Loucy (cell line): ENCODE results near the gene PAM.

Source experiments
- H2AFZ ChIP-seq: fragments of 200-600 bp; sonication (generic); 2 replicates; pipeline ENCODE4 v1.6.0; 2016; ENCODE audit warnings: antibody characterized with exemption, mild to moderate bottlenecking, low read length, moderate library complexity
- H3F3A ChIP-seq: fragments of 200-600 bp; 2 replicates; pipeline ENCODE4 v1.6.0; 2016; ENCODE audit warnings: antibody characterized with exemption, low read depth, mild to moderate bottlenecking
- H3K27me3 ChIP-seq: fragments of 200-600 bp; sonication (generic); 2 replicates; pipeline ENCODE4 v1.6.1; 2014; ENCODE audit warnings: low read length, mild to moderate bottlenecking; ENCODE audit not compliant: insufficient read depth, poor library complexity, severe bottlenecking
- H3K36me3 ChIP-seq: fragments of 200-600 bp; sonication (generic); 2 replicates; pipeline ENCODE4 v1.6.1; 2016; ENCODE audit warnings: low read length; ENCODE audit not compliant: insufficient read depth
- H3K4me1 ChIP-seq: fragments of 200-600 bp; sonication (generic); 2 replicates; pipeline ENCODE4 v1.5.1; 2014; ENCODE audit warnings: low read length, mild to moderate bottlenecking; ENCODE audit not compliant: insufficient read depth, poor library complexity, severe bottlenecking
- H3K4me2 ChIP-seq: fragments of 200-600 bp; sonication (generic); 2 replicates; pipeline ENCODE4 v1.6.0; 2014; ENCODE audit warnings: antibody characterized with exemption, low read length, low read depth, mild to moderate bottlenecking; ENCODE audit not compliant: poor library complexity, severe bottlenecking
- H3K4me3 ChIP-seq: fragments of 200-600 bp; sonication (generic); 2 replicates; pipeline ENCODE4 v1.5.1; 2014; ENCODE audit warnings: low read length, mild to moderate bottlenecking, mixed read lengths; ENCODE audit not compliant: poor library complexity, severe bottlenecking
- H3K79me2 ChIP-seq: fragments of 200-600 bp; sonication (generic); 2 replicates; pipeline ENCODE4 v1.6.1; 2014; ENCODE audit warnings: low read length; ENCODE audit not compliant: insufficient read depth
- H3K9ac ChIP-seq: fragments of 200-600 bp; sonication (generic); 2 replicates; pipeline ENCODE4 v1.6.0; 2014; ENCODE audit warnings: mild to moderate bottlenecking, low read depth, low read length, moderate library complexity; ENCODE audit not compliant: poor library complexity, severe bottlenecking
- H3K9me2 ChIP-seq: fragments of 200-600 bp; sonication (generic); replicated peaks from 2 replicates; pipeline ENCODE4 v1.6.1; 2016; ENCODE audit warnings: low read depth, low read length, mixed read lengths
- H3K9me3 ChIP-seq: fragments of 200-600 bp; sonication (generic); 2 replicates; pipeline ENCODE4 v1.6.1; 2014; ENCODE audit warnings: mild to moderate bottlenecking, antibody characterized with exemption, low read length, low read depth; ENCODE audit not compliant: insufficient read depth
- H4K20me1 ChIP-seq: fragments of 200-600 bp; sonication (generic); 2 replicates; pipeline ENCODE4 v1.6.0; 2014; ENCODE audit warnings: antibody characterized with exemption, low read length, mild to moderate bottlenecking; ENCODE audit not compliant: insufficient read depth, poor library complexity, severe bottlenecking
- CTCF ChIP-seq: fragments of 200-600 bp; sonication (generic); conservative IDR thresholded peaks from 2 replicates; pipeline ENCODE4 v1.5.1; 2014; ENCODE audit warnings: mild to moderate bottlenecking, antibody characterized with exemption, low read length
- EZH2phosphoT487 ChIP-seq: fragments of 200-600 bp; IDR thresholded peaks from 2 replicates; pipeline ENCODE4 v1.6.1; 2018; ENCODE audit warnings: antibody characterized with exemption, mild to moderate bottlenecking, moderate library complexity, borderline replicate concordance

Gene PAM

GRCh38 chr5:102932781-102933180, 177.7 kb downstream of the PAM start:
- no peak overlapping the region for H2AFZ ChIP-seq
- TF ChIP-seq EZH2phosphoT487 (no peak), CTCF (no peak)
- no peak overlapping the region for H3K4me2 ChIP-seq
- no peaks in the 10 kb centered on the region for H3K4me1 ChIP-seq
- H3K27me3 ChIP-seq: no peaks in the 10 kb centered on the region
- no peaks in the 10 kb centered on the region for H3F3A ChIP-seq
- H3K9me3 ChIP-seq: no peaks in the 10 kb centered on the region
- H3K9me2 ChIP-seq: no peaks in the 10 kb centered on the region
- H3K9ac ChIP-seq: no peak overlapping the region
- no peaks in the 10 kb centered on the region for H3K36me3 ChIP-seq
- H3K4me3 ChIP-seq: no peak overlapping the region
- H4K20me1 ChIP-seq: no peaks in the 10 kb centered on the region
- no peaks in the 10 kb centered on the region for H3K79me2 ChIP-seq

GRCh38 chr5:102933316-102933715, 178.2 kb downstream of the PAM start:
- H3K9me3 ChIP-seq: no peaks in the 10 kb centered on the region
- TF ChIP-seq CTCF (no peak), EZH2phosphoT487 (no peak)
- H3K9me2 ChIP-seq: no peaks in the 10 kb centered on the region
- no peak overlapping the region for H3K4me3 ChIP-seq
- no peaks in the 10 kb centered on the region for H3K36me3 ChIP-seq
- no peak overlapping the region for H2AFZ ChIP-seq
- H3K4me2 ChIP-seq: no peak overlapping the region
- no peaks in the 10 kb centered on the region for H3F3A ChIP-seq
- no peaks in the 10 kb centered on the region for H4K20me1 ChIP-seq
- H3K9ac ChIP-seq: no peak overlapping the region
- no peaks in the 10 kb centered on the region for H3K79me2 ChIP-seq
- H3K27me3 ChIP-seq: no peaks in the 10 kb centered on the region
- no peaks in the 10 kb centered on the region for H3K4me1 ChIP-seq

GRCh38 chr5:102933721-102934459, 178.8 kb downstream of the PAM start:
- no peaks in the 10 kb centered on the region for H4K20me1 ChIP-seq
- no peaks in the 10 kb centered on the region for H3K9me2 ChIP-seq
- no peaks in the 10 kb centered on the region for H3K4me1 ChIP-seq
- no peaks in the 10 kb centered on the region for H3K36me3 ChIP-seq
- H3F3A ChIP-seq: no peaks in the 10 kb centered on the region
- no peak overlapping the region for H3K9ac ChIP-seq
- TF ChIP-seq CTCF: no peak
- no peak for TF ChIP-seq EZH2phosphoT487
- H3K79me2 ChIP-seq: no peaks in the 10 kb centered on the region
- H3K9me3 ChIP-seq: no peaks in the 10 kb centered on the region
- H3K4me2 ChIP-seq: no peak overlapping the region
- H3K27me3 ChIP-seq: no peaks in the 10 kb centered on the region
- no peak overlapping the region for H2AFZ ChIP-seq
- no peak overlapping the region for H3K4me3 ChIP-seq
